GM10248 (cell line): ENCODE measurements around the gene ANP32A.

Experiments used
- CTCF ChIA-PET: fragments of 300-600 bp; sonication (Branson Sonifier 250); formaldehyde crosslinking; extraction: SDS; loops from one replicate; lab custom pipeline; 2021; ENCODE audit warnings: antibody characterized with exemption; lab: Yijun Ruan, JAX
- POLR2A ChIA-PET: fragments of 350-650 bp; sonication (Branson Sonifier 250); formaldehyde crosslinking; extraction: SDS; loops from one replicate; lab custom pipeline; 2020; ENCODE audit warnings: antibody characterized with exemption; lab: Yijun Ruan, JAX
- DNase-seq: peaks from one replicate; pipeline ENCODE4 v3.0.0; 2012; ENCODE audit errors: extremely low spot score
- CTCF ChIP-seq: IDR thresholded peaks from 2 replicates; pipeline ENCODE4 v1.5.1; 2012; ENCODE audit warnings: mild to moderate bottlenecking, low read depth; ENCODE audit errors: extremely low read depth, missing control alignments, control extremely low read depth

ANP32A gene

DNA sequence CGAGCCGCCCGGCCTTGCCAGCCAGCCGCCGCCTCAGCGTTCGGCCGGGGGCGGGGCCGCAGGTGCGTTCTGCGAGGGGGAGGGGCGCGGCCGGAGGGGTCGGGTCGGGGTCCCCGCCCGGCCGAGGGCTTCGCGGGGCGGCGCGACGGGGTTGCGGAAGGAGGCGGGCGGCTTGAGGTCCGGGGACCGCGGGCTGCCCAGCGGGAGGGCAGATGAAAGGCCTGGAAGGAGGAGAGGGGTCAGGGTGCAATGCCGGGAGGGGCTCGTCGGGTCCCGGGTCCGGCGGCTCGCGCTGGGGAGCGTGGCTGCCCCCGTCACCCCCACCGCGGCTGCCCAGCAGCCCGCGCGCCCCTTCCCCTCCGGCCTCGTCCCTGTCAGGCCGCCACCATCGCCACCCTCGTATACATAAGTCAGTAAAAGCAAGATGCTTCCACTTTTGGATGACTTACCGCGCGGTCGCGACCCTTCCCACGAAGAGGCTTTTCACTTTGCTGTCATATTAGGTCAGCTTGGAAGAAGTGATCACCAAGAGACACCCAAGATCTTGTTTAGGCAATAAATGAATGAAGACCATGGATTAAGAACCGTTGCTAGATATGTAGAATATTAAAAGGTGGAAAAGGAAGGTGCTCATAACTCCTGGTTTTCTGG is 620 bp upstream of the ANP32A start:
- no peak for TF ChIP-seq CTCF
- ChIA-PET CTCF (interaction anchor here (1.1 kb wide), 1 partner anchor 37 kb away, joined by 4 read pairs; no protein-coding TSS in a partner anchor), POLR2A (no interaction called here)
- DNase-seq: no peak

GRCh38 chr15:68819495-68820294 is 1.0 kb downstream of the ANP32A start:
- ChIA-PET CTCF (interaction anchor here (1.0 to 1.1 kb wide), 2 partner anchors 21 to 36 kb away, joined by 4 read pairs; no protein-coding TSS in a partner anchor), POLR2A (interaction anchor here (0.6 to 1.0 kb wide), 2 partner anchors 24 to 1295 kb away, joined by 3 to 5 read pairs; no protein-coding TSS in a partner anchor)
- DNase-seq: no peak
- no peak for TF ChIP-seq CTCF

- no peak for TF ChIP-seq CTCF
- DNase-seq: peak; percentile 49
- CTCF ChIA-PET: interaction anchor here (1.0 to 3.2 kb wide), 2 partner anchors 21 to 24 kb away, joined by 4 to 15 read pairs; no protein-coding TSS in a partner anchor
- POLR2A ChIA-PET: interaction anchor here (0.5 to 1.0 kb wide), 5 partner anchors 23 to 1751 kb away, joined by 3 to 5 read pairs (median 3); no protein-coding TSS in a partner anchor
Measured at GRCh38 chr15:68818769-68819494, 1.8 kb downstream of the ANP32A start.

DNA sequence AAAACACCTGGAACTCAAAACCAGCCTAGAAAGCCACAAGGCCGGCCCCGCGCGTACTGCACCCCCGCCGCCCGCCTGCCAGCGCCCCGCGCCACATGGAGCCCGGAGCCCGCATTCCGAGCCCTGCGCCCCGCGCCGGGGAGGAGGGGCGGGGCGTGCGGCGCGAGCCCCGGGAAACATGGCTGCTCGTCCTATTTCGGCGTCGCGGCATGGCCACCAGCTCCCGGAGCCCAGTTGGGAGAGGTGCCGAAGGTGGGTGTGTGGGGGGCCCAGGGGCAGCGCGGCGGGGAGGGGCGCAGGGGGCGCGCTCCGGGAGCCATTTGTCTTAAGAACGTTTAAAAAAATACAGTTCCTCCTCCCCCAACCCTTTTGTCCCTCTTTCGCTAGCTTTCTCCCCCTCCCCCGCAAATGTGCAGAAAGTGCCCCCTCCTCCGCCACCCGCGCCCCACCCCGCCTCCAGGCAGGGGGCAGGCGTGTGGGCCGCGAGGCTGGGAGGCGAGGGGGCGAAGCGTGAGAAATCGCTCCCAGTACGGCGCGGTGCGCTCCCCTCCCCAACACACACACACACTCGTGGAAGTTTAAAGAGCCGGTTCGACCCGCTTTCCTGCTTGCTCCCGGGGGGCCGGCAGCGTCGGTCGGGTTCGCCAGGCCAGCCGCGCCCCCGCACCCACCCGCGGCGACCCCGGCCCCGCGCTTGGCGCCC is 2.5 kb downstream of the ANP32A start:
- ChIA-PET CTCF (interaction anchor here (0.7 to 3.7 kb wide), 3 partner anchors 11 to 23 kb away, joined by 3 to 15 read pairs (median 14); no protein-coding TSS in a partner anchor), POLR2A (interaction anchor here (0.5 to 0.8 kb wide), 3 partner anchors 24 to 1750 kb away, joined by 3 to 5 read pairs (median 3); no protein-coding TSS in a partner anchor)

More for the DNA sequence above, 2.5 kb downstream of the ANP32A start:
- peak; percentile 61 for DNase-seq
- no peak for TF ChIP-seq CTCF
